Calu3 (cell line): ENCODE data around the gene NCAPH2. TPM values are rescaled to one million over a fixed set of nuclear protein-coding genes. Genes with fewer than 3 reads are reported as not detected.

ENCODE experiments used
- BruUV-seq: library from RNA; stranded (reverse); fragments of 400-500 nt; replicated peaks from 2 replicates; lab custom pipeline; 2021; lab: Mats Ljungman, UMichigan
- CTCF ChIA-PET: fragments of 300-600 bp; sonication (Branson Sonifier 250); formaldehyde crosslinking; loops from one replicate; lab custom pipeline; 2022; ENCODE audit warnings: antibody characterized with exemption; lab: Charles Lee
- DNase-seq: peaks from one replicate; pipeline ENCODE4 v3.0.0; 2022
- H3K27ac Mint-ChIP-seq: one replicate; pipeline ENCODE4 v1.8.0; 2022; ENCODE audit warnings: mixed read lengths; ENCODE audit not compliant: unreplicated experiment
- H3K27me3 Mint-ChIP-seq: one replicate; pipeline ENCODE4 v1.8.0; 2022; ENCODE audit warnings: mixed read lengths; ENCODE audit not compliant: unreplicated experiment
- H3K36me3 Mint-ChIP-seq: one replicate; pipeline ENCODE4 v1.8.0; 2022; ENCODE audit warnings: mild to moderate bottlenecking, moderate library complexity, mixed read lengths; ENCODE audit not compliant: insufficient read depth, unreplicated experiment
- H3K4me1 Mint-ChIP-seq: one replicate; pipeline ENCODE4 v1.8.0; 2022; ENCODE audit warnings: mild to moderate bottlenecking, low read depth, mixed read lengths; ENCODE audit not compliant: unreplicated experiment
- H3K4me3 Mint-ChIP-seq: one replicate; pipeline ENCODE4 v1.8.0; 2022; ENCODE audit warnings: mild to moderate bottlenecking, low read depth, moderate library complexity, mixed read lengths; ENCODE audit not compliant: unreplicated experiment
- H3K9me3 Mint-ChIP-seq: one replicate; pipeline ENCODE4 v1.8.0; 2022; ENCODE audit warnings: low read depth, mixed read lengths; ENCODE audit not compliant: unreplicated experiment
- intact Hi-C: fragments of 100-400 bp; cut with micrococcal nuclease; formaldehyde crosslinking; loops from one replicate; pipeline ENCODE4 v1.10.0; 2022; ENCODE audit not compliant: unreplicated experiment
- total RNA-seq: library from RNA; stranded (reverse); gene quantifications from 2 replicates; pipeline ENCODE4 v1.2.3, GENCODE V29; 2022
- TF ChIP-seq, protein P1 (sequence below): fragments of 200-600 bp; IDR thresholded peaks from one replicate; pipeline ENCODE4 v1.8.0; 2022; ENCODE audit warnings: antibody characterized with exemption; ENCODE audit not compliant: unreplicated experiment

Gene NCAPH2
- total RNA-seq, 1 experiment from 2014 or later = 92.0 TPM

DNA sequence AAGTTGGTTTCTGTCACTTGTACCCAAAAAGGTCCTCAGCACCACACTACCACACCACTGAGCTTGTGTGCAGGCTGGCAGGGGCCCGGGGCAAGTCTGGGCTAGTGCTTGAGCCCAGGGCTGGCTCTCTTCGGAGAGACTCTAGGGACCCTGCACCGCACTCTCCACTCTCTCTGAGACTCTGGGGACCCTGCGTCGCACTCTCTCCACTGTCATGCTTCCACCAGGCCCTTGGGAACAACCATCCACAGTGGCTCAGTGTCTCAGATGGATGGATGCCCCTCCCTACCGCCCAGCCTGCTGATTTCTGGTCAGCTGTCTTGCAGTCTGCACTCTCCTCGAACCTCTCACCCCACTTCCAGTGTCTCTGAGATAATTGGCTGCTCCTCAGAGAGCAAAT lies 31.2 kb upstream of the NCAPH2 start:
- intact Hi-C loops = no loop called here
- Mint-ChIP-seq H3K4me3 (peak overlapping the region; percentile 4), H3K36me3 (peaks cover 45% of the 10 kb centered on the region), H3K4me1 (peaks cover 23% of the 10 kb centered on the region), H3K27me3 (peaks cover 15% of the 10 kb centered on the region), H3K27ac (no peak overlapping the region), H3K9me3 (no peaks in the 10 kb centered on the region)
- BruUV-seq = no TSS peak
- TF ChIP-seq, protein P1, sequence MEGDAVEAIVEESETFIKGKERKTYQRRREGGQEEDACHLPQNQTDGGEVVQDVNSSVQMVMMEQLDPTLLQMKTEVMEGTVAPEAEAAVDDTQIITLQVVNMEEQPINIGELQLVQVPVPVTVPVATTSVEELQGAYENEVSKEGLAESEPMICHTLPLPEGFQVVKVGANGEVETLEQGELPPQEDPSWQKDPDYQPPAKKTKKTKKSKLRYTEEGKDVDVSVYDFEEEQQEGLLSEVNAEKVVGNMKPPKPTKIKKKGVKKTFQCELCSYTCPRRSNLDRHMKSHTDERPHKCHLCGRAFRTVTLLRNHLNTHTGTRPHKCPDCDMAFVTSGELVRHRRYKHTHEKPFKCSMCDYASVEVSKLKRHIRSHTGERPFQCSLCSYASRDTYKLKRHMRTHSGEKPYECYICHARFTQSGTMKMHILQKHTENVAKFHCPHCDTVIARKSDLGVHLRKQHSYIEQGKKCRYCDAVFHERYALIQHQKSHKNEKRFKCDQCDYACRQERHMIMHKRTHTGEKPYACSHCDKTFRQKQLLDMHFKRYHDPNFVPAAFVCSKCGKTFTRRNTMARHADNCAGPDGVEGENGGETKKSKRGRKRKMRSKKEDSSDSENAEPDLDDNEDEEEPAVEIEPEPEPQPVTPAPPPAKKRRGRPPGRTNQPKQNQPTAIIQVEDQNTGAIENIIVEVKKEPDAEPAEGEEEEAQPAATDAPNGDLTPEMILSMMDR = no peak
- CTCF ChIA-PET = interaction anchor here (1.3 kb wide), 1 partner anchor 31 kb away, joined by 4 read pairs; the partner anchor contains the start of genes LMF2 and NCAPH2
- DNase-seq = no peak

DNA sequence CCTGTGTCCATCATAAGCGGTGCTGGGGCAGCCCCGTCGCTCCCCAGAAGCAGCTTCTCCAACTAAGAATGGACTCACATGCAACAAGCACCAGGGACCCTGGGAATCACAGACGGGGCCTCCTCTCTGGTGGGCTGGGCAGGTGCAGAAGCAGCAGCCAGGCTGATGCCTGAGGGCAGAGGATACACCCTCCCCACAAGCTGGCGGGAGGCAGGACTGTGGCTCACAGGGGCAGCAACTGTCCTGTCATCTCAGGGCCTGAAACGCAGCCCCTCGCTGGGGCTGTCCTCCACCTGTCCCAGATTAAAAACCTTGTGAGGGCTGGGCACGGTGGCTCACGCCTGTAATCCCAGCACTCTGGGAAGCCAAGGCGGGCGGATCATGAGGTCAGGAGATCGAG lies 30.1 kb upstream of the NCAPH2 start:
- peaks cover 12% of the 10 kb centered on the region for H3K4me1 Mint-ChIP-seq
- no peaks in the 10 kb centered on the region for H3K9me3 Mint-ChIP-seq
- no peak for DNase-seq
- peaks cover 46% of the 10 kb centered on the region for H3K36me3 Mint-ChIP-seq
- BruUV-seq = no TSS peak
- TF ChIP-seq, protein P1 = no peak
- H3K4me3 Mint-ChIP-seq = no peak overlapping the region
- peaks cover 15% of the 10 kb centered on the region for H3K27me3 Mint-ChIP-seq
- intact Hi-C loops = no loop called here
- CTCF ChIA-PET = no interaction called here
- H3K27ac Mint-ChIP-seq = no peak overlapping the region

GRCh38 chr22:50479721-50480120 lies 28.3 kb upstream of the NCAPH2 start:
- no TSS peak for BruUV-seq
- peaks cover 15% of the 10 kb centered on the region for H3K27me3 Mint-ChIP-seq
- H3K4me3 Mint-ChIP-seq = peak overlapping the region; percentile 82

GRCh38 chr22:50481045-50481439 lies 27.0 kb upstream of the NCAPH2 start:
- H3K4me1 Mint-ChIP-seq = peaks cover 25% of the 10 kb centered on the region
- H3K27me3 Mint-ChIP-seq = peaks cover 15% of the 10 kb centered on the region

More at GRCh38 chr22:50479721-50480120, 28.3 kb upstream of the NCAPH2 start:
- DNase-seq = no peak
- H3K9me3 Mint-ChIP-seq = no peaks in the 10 kb centered on the region
- TF ChIP-seq, protein P1 = no peak
- H3K27ac Mint-ChIP-seq = no peak overlapping the region
- CTCF ChIA-PET = interaction anchor here (1.2 kb wide), 1 partner anchor 9 kb away, joined by 4 read pairs; no protein-coding TSS in a partner anchor
- peaks cover 12% of the 10 kb centered on the region for H3K4me1 Mint-ChIP-seq
- intact Hi-C loops = no loop called here
- peaks cover 48% of the 10 kb centered on the region for H3K36me3 Mint-ChIP-seq

More at GRCh38 chr22:50481045-50481439, 27.0 kb upstream of the NCAPH2 start:
- intact Hi-C loops = no loop called here
- BruUV-seq = no TSS peak
- CTCF ChIA-PET = interaction anchor here (0.6 kb wide), 1 partner anchor 97 kb away, joined by 4 read pairs; no protein-coding TSS in a partner anchor
- no peak for DNase-seq
- Mint-ChIP-seq H3K27ac (no peak overlapping the region), H3K9me3 (no peaks in the 10 kb centered on the region), H3K4me3 (peak overlapping the region; percentile 82), H3K36me3 (peaks cover 52% of the 10 kb centered on the region)
- TF ChIP-seq, protein P1 = no peak
